Uterus (tissue), 4 donors: ENCODE results near the gene RNU6-1. TPM values are rescaled to one million over a fixed set of nuclear protein-coding genes. Genes with fewer than 3 reads are reported as not detected.
A peak's percentile ranks its signal among the peaks of the same experiment; 100 is the strongest.

ENCODE experiments used
- DNase-seq, 2 donors: peaks; one replicate each; pipeline ENCODE4 v3.0.0-alpha.2; 2019 to 2020
- H3K27ac ChIP-seq, 2 donors: fragments of 200-600 bp; sonication (generic); 1 replicate in 1 of 2; 2 replicates in 1 of 2; pipeline ENCODE4 v1.5.1; 2016 to 2018
- H3K27me3 ChIP-seq, 2 donors: fragments of 200-600 bp; sonication (generic); one replicate each; pipeline ENCODE4 v1.5.1; 2018 to 2019; ENCODE audit warnings: control low read depth in 1 of 2
- H3K36me3 ChIP-seq, 2 donors: fragments of 200-600 bp; sonication (generic); one replicate each; pipeline ENCODE4 v1.5.1; 2019; ENCODE audit warnings: control low read depth in 1 of 2
- H3K4me1 ChIP-seq, 2 donors: fragments of 200-600 bp; sonication (generic); one replicate each; pipeline ENCODE4 v1.5.1; 2018 to 2019; ENCODE audit warnings: control low read depth in 1 of 2
- H3K4me3 ChIP-seq, 2 donors: fragments of 200-600 bp; sonication (generic); 1 replicate in 1 of 2; 2 replicates in 1 of 2; pipeline ENCODE4 v1.5.1; 2018 to 2019; ENCODE audit warnings: mild to moderate bottlenecking in 1 of 2
- H3K9me3 ChIP-seq, 2 donors: fragments of 200-600 bp; sonication (generic); one replicate each; pipeline ENCODE4 v1.5.1; 2019; ENCODE audit warnings: control low read depth in 1 of 2
- CTCF ChIP-seq, 4 experiments: fragments of 200-600 bp in 2 of 4; fragments of 450-650 bp in 2 of 4; sonication (generic) in 2 of 4; IDR thresholded peaks; one replicate each; pipeline ENCODE4 v1.5.1; 2016 to 2019; ENCODE audit warnings: antibody characterized with exemption in 4 of 4, mild to moderate bottlenecking in 2 of 4, moderate library complexity in 1 of 4
- POLR2A ChIP-seq, 2 donors: fragments of 450-650 bp; IDR thresholded peaks; one replicate each; pipeline ENCODE4 v1.6.1; 2016; ENCODE audit warnings: antibody characterized with exemption in 2 of 2, mild to moderate bottlenecking in 1 of 2, moderate library complexity in 1 of 2
- intact Hi-C: fragments of 100-400 bp; cut with DNase I; formaldehyde crosslinking; loops from one replicate; pipeline ENCODE4 v1.15.1; 2023; ENCODE audit warnings: low total_unique reads
- total RNA-seq, 4 donors: library from RNA; depleted of rRNA in 3 of 4; stranded (reverse); fragments of >200 nt in 3 of 4; gene quantifications; one replicate each; pipeline versions ENCODE4 v1.1.0 to v1.2.4, GENCODE V29; 2014 to 2023
- donor health status: DM: yes; HTN: yes; CAD: no.

RNU6-1 gene
- total RNA-seq, 4 donors from 2014 or later, result not detected

GRCh38 chr15:67839499-67839928, 331 bp downstream of the RNU6-1 start:
- H3K9me3 ChIP-seq, result no peaks in the 10 kb centered on the region
- H3K36me3 ChIP-seq, result no peaks in the 10 kb centered on the region
- H3K27me3 ChIP-seq, result peaks cover 7 to 9% of the 10 kb centered on the region in 2 donors
- H3K4me1 ChIP-seq, result peaks cover 6 to 21% of the 10 kb centered on the region in 2 donors
- DNase-seq, result no peak
- intact Hi-C loops, result loop anchor here (10.0 kb wide), 1 partner anchor 385 kb away; no protein-coding TSS in a partner anchor
- peak overlapping the region; percentile 76 to 82 for H3K4me3 ChIP-seq
- TF ChIP-seq CTCF (IDR thresholded peaks at IDR 0.05), result no peak
- TF ChIP-seq POLR2A (IDR thresholded peaks at IDR 0.05), result no peak
- peak overlapping the region; percentile 97 for H3K27ac ChIP-seq

DNA sequence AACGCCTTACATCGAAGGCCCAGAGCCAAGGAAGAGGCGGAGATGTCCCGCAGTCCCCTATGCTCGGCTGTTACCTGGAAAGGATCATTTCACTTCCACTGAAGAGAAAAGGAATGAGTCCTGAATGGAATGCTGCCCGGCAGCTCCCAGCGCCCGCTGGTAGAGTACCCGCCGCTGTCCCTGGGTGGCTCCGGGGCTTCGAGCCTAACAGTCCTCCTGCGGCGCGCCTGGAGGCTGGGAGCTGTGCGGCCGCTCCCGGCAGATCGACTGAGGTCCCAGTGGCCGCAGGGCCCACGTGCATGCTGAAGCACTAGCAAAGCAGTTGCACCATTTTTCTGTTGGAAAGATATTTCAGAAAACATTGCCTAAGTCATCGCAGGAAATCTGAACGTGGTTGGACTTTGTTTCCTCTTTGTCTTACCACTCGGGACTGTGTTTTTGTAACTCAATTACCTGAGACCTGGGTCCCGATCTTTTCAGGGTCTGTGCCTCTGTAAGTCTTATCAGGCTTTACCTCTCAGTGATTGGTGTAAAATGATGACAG, 984 bp downstream of the RNU6-1 start:
- Histone ChIP-seq H3K27me3 (peaks cover 10 to 12% of the 10 kb centered on the region in 2 donors), H3K27ac (peak overlapping the region; percentile 97), H3K4me1 (peaks cover under 1 to 21% of the 10 kb centered on the region in 2 donors), H3K9me3 (no peaks in the 10 kb centered on the region), H3K4me3 (peak overlapping the region; percentile 76 to 82), H3K36me3 (no peaks in the 10 kb centered on the region)
- intact Hi-C loops, result loop anchor here (10.0 kb wide), 1 partner anchor 384 kb away; no protein-coding TSS in a partner anchor
- DNase-seq, result peak in 1 of 2 donors; percentile 54
- TF ChIP-seq POLR2A (IDR thresholded peaks at IDR 0.05) (no peak), CTCF (IDR thresholded peaks at IDR 0.05) (peak in 2 of 4 experiments; percentile 9 to 27)

DNA sequence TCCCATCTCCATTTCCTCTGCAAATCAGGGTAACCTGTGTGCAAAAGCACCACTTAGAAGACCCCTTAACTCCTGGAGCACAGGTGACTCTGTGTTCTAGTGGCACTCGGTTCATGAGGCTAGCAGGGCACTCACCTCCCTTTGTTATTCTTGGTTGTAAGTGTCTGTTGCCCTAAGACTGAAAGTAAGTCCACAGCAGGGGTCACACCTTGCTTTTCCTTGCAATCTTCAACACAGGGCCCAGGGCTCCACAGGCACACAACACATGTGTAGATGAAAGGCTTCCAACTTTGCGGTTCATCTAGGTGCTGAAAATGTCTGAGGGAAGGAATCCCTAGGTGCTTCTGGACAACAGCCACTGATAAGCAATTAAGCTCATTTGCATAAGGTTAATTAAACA, 2.9 kb downstream of the RNU6-1 start:
- DNase-seq, result no peak
- H3K27me3 ChIP-seq, result peaks cover 28 to 31% of the 10 kb centered on the region in 2 donors
- H3K4me3 ChIP-seq, result no peak overlapping the region
- TF ChIP-seq POLR2A (IDR thresholded peaks at IDR 0.05) (no peak), CTCF (IDR thresholded peaks at IDR 0.05) (no peak)
- intact Hi-C loops, result loop anchor here (10.0 kb wide), 1 partner anchor 382 kb away; no protein-coding TSS in a partner anchor
- H3K27ac ChIP-seq, result no peak overlapping the region
- peaks cover 0 to 26% of the 10 kb centered on the region in 2 donors for H3K4me1 ChIP-seq
- no peaks in the 10 kb centered on the region for H3K36me3 ChIP-seq
- no peaks in the 10 kb centered on the region for H3K9me3 ChIP-seq

DNA sequence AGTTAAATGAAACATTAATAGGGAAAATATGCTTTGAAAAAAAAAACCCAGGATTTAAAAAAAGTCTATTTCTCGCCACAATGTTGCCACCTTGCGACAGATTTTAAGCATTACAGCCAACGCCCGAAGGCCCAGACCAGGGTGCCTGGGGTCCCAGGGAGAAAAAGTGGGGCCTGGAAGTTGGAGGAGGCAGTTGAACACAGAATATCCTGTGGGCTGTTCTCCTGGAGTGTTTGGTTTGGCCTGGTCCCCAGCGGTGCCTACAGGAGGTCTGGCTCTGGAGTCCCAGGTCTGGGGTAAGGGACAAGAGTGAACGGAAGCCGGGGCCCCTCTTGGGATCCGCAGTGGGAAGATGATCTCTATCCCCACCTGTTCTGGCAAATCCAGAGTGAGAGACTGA, 3.4 kb downstream of the RNU6-1 start:
- Histone ChIP-seq H3K27ac (no peak overlapping the region), H3K4me3 (peak overlapping the region; percentile 16 to 28), H3K4me1 (peaks cover 0 to 26% of the 10 kb centered on the region in 2 donors), H3K27me3 (peaks cover 30 to 36% of the 10 kb centered on the region in 2 donors), H3K9me3 (no peaks in the 10 kb centered on the region), H3K36me3 (no peaks in the 10 kb centered on the region)
- DNase-seq, result peak; percentile 51 to 55
- TF ChIP-seq CTCF (IDR thresholded peaks at IDR 0.05) (peak; percentile 59 to 84 (median 73)), POLR2A (IDR thresholded peaks at IDR 0.05) (no peak)
- intact Hi-C loops, result loop anchor here (10.0 kb wide), 1 partner anchor 382 kb away; no protein-coding TSS in a partner anchor

DNA sequence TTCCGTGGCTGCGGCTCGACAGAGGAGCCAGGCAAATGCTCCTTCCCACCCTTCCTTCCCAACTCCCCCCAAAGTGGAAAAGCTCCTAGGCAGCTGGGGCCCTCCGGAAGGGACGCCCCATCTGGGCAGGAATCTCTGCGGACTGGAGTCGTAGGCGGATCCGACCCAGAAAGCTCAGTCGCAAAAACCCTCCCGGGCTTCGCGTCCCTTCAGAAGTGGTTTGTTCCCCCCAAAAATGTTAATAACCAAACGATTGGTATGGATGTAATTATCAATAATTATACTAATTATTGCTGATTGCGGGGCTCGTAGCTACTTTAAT, 3.8 kb downstream of the RNU6-1 start:
- H3K36me3 ChIP-seq, result no peaks in the 10 kb centered on the region
- peaks cover 34 to 40% of the 10 kb centered on the region in 2 donors for H3K27me3 ChIP-seq
- DNase-seq, result no peak
- H3K27ac ChIP-seq, result no peak overlapping the region
- peak overlapping the region; percentile 16 to 28 for H3K4me3 ChIP-seq
- intact Hi-C loops, result loop anchor here (10.0 kb wide), 1 partner anchor 381 kb away; no protein-coding TSS in a partner anchor
- no peak for TF ChIP-seq CTCF (IDR thresholded peaks at IDR 0.05)
- TF ChIP-seq POLR2A (IDR thresholded peaks at IDR 0.05), result no peak
- peaks cover 0 to 23% of the 10 kb centered on the region in 2 donors for H3K4me1 ChIP-seq
- H3K9me3 ChIP-seq, result no peaks in the 10 kb centered on the region
